Cortex of kidney (tissue), 1 donor: ENCODE data around the gene STAT5B.
"Not testable (repeated sequence)": the region's sequence is repeated elsewhere in the genome, so short reads cannot be mapped to it uniquely, and the experiment has no call there.

Experiments used
- DNase-seq: peaks from one replicate; lab custom pipeline; 2025; lab: John Stamatoyannopoulos, UW

Gene STAT5B

DNA sequence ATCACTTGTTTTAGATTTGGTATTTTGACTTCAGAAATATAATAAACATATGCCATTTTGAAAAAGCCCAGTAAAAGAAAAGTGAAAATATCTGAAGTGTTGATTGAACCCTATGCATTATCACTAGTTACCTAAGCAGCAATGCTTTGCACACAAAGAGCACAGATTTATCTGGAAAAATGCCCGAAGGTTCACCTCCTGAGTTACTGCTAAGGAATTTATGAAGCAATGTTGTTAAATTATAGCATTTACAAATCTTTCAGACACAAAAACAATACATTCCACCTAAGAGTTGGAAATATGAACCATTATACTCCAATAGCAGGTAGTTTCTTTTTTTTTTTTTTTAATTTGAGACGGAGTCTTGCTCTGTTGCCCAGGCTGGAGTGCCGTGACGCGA lies 43.0 kb downstream of the STAT5B start:
- no peak for DNase-seq

DNA sequence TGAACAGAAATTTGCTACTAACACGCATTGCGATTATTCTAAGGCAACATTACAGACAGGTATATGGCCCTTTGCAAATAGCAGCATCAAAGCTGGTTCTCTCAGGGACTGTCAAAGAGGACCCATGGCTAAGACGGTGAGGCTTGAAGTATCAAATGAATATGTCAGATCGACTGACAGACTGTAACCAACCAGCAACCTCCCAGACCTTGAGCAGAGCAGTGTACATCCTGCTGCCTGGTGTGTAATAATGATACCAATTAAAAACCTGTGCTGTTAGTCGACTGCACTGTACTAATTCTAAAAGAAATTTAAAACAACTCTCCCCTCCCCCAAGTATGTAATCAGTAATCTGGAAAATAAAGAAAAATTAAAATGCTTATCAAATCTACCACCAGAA lies 46.0 kb downstream of the STAT5B start:
- no peak for DNase-seq

DNA sequence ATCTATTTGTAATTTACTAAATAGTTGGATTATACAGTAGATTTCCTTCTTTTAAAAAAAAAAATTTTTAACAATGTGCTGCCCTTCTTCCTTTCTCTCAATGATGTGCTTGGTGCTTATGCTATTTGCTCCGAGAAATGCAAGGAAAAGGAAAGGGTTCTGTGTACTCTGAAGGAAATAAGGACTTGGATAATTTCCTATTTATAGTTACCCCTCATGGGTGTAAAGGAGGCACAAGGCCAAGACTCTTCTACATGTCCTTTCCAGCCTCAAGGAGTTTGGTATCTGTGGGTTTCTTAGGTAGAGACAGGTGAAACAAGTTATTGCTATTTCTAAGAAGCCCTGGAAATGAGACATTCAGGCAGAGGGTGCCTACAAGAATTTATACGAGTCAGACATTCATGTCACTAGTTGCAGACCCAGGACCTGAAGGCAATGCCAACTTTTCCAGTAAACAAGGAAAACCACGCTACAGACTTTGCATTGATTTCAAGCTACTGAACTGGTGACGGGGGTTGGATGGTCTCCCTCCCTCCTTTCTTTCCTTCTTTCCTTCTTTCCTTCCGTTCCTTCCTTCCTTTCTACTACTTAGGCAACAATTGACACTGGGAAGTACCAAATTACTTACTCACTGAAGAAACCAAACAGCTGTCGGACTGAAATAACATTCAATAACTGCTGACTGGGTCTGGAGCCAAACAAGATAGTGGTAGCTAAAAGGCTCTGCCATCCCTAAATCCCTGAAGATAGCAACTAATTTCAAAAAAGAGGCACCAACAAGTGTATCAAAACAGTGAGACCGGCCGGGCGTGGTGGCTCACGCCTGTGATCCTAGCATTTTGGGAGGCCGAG lies 48.1 kb downstream of the STAT5B start:
- DNase-seq, result no peak

DNA sequence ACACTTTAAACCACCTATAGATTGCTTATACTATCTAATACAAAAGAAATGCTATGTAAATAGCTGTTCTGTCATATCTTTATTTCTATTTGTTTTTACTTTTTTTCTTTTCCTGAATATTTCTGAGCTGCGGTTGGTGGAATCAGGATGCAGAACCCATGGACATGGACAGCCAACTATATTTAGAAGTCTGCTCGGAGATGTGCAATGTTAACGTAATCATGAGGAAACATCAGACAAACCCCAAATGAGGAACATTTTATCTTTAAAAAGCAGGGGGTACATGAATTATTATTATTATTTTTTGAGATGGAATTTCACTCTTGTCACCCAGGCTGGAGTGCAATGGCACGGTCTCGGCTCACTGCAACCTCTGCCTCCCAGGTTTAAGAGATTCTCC lies 50.5 kb downstream of the STAT5B start:
- no peak for DNase-seq

DNA sequence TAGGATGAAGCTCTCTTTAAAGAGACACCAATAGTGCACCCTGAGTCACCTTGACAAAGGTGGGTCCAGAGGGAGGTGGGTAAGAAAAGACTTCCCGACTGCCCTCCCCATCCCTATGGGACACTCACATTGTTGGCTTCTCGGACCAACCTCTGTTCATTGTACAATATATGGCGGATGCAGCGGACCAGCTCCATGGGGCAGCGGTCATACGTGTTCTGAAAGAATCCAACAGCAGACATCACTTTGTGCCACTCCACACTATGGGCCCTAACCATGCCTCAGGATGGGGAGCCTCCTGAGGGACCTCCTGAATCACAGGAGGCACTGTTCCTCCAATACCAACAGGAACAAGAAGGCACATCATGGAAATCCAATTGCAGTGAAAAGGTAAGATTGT lies 51.5 kb downstream of the STAT5B start:
- DNase-seq, result no peak

DNA sequence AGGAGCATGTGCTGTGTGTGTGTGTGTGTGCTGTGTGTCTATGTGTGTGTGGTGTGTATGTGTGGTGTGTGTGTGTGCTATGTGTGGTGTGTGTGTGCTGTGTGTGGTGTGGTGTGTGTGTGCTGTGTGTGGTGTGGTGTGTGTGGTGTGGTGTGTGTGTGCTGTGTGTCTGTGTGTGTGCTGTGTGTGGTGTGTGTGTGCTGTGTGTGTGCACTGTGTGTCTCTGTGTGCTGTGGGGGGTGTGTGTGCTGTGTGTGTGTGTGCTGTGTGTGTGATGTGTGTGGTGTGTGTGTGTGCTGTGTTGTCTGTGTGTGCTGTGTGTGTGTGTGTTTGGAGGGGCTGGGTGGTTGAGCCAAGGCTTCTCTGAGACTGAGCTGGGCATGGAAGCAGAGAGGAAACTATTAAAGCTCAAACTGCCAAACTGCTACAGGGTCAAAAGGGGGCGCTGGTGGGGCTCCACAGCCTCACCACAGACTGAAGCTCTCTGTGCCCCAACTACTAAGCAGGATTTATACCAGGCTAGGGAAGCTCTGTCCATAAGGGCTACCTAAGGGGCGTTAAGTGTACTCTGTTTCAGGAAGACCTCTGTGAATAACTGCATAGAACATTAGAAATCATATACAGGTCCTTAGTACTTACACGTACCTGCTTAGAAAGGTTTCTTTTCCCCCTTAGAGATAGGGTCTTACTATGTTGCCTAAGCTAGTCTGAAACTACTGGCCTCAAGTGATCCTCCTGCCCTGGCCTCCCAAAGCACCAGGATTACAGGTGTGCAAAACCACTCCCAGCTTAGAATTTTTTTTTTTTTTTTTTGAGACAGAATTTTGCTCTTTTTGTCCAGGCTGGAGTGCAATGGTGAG lies 54.1 kb downstream of the STAT5B start:
- no peak for DNase-seq

DNA sequence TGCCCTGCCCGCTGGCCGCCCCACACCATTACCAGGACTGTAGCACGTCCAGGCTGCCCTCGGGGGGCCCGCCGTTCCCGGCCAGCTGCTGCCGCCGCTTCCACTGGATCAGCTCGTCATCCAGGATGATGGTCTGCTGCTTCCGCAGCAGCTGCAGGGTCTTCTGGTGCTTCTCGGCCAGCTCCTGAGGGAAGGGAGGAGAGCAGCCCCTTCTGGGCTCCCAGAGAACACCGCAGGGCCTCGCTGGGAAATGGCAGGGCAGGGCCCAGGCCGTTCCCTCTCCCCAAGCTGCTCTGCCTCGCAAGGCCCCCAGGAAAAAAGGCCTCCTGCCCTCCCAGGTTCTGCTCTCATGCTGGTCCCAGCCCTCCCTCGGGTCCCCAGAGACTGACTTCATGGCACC lies 56.9 kb downstream of the STAT5B start:
- not testable (repeated sequence) for DNase-seq

DNA sequence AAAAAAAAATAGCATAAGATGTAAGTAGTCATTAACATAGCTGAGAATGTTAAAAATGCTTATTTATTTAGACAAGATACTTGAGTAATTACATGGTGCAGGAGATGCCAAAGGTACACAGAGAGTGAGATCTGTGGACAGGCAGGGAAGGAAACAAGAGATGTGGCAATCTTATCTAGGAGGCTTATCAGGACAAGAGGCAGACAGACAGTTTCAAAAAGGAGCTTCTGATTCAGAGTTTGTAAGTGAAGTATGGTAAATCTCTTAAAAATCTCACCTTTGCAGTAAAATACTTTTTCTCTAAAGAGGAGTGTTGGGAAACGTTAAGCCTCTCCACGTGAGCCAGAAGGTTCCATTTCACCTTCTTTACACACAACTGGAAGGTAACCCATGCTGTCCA lies 62.0 kb downstream of the STAT5B start:
- no peak for DNase-seq

DNA sequence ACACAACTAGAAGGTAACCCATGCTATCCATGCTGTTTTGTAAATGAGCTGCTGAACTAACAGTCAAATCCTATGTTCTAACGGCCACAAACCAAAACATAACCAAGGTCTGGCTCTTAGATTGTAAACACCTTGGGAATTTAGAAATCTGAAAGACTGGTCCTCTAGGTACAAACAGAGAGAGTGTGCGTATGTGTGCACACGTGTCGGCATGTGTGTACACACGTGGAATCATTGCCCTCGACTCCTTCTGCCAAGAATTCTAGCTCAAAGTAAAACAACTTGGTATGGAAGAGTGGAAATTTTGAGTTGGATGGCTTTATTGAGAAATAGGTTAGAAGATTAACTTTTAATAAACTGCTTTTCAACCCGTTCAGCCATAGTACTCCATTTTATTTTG lies 63.8 kb downstream of the STAT5B start:
- no peak for DNase-seq

DNA sequence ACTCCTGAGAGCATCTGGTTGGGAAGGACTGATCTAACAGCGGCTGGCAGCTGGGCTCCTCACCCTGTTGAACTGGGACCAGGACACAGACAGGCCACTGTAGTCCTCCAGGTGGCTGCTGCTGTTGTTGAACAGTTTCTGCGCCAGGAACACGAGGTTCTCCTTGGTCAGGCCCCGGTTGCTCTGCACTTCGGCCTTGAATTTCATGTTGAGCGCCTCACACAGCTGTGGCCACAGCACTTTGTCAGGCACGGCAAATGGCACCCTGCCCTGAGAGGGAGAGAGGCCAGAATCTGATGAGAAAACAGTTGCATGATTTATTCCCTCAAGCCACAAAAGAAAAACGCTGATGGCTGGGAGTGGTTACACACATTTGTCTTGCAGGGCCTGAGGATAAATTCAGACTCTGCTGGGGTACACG lies 64.3 kb downstream of the STAT5B start:
- not testable (repeated sequence) for DNase-seq

DNA sequence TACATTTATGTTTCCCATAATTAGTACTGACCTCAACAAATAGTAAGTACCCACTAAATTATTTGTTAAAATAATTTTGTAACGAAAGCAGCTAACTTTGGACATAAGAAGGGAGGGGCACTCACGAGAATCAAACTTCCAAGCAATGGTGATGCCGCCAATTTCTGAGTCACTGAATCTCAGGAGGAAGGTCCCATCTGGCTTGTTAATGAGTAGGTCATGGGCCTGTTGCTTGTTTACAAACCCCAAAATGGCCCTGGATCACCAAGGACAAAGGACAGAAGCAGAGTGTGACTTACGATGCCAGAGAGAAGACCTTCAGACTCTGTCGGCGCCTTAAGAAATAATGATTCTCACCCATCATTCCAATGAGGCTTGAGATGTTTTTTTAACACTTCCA lies 66.1 kb downstream of the STAT5B start:
- no peak for DNase-seq

DNA sequence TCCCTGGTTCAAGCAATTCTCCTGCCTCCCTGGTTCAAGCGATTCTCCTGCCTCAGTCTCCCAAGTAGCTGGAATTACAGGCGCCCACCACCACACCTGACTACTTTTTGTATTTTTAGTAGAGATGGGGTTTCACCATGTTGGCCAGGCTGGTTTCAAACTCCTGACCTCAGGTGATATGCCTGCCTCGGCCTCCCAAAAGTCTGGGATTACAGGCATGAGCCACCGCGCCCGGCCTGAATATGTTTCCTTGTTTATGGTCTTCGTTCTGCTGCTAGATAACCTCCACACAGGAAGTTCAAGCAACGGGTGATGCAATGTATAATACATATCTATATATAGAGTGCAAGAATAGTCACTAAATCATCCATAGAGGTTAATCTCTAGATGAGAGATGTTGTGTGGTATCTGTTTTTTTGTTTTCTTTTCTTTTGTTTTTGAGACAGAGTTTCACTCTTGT lies 70.0 kb downstream of the STAT5B start:
- not testable (repeated sequence) for DNase-seq

DNA sequence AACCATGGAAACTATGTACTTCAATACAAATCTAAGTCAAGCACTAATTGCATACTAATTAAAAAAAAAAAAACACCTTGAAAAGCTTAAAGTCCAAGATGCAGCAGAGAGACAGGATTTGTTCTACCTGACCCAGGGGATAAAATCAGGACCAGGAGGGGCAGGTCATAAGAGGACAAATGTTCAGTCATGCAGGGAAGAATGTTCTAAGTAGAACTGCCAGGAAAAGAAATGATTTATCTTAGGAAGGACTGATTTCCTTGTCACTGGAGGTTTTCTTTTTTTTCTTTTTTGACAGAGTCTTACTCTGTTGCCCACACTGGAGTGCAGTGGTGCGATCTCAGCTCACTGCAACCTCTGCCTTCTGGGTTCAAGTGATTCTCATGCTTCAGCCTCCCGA lies 72.8 kb downstream of the STAT5B start:
- DNase-seq, result no peak

DNA sequence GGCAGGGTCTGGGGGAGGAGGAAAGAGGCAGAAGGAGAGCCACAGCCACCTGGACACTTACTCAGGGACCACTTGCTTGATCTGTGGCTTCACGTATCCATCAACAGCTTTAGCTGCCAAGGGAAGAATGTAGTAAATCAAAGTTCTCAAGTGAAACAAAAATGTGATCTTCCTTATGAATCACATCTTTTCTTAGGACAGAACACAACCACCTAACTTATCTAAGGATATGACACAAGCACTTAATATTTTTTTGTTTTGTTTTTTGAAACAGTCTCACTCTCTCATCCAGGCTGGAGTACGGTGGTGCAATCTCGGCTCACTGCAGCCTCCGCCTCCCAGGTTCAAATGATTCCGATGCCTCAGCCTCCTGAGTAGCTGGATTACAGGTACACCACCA lies 73.5 kb downstream of the STAT5B start:
- no peak for DNase-seq

DNA sequence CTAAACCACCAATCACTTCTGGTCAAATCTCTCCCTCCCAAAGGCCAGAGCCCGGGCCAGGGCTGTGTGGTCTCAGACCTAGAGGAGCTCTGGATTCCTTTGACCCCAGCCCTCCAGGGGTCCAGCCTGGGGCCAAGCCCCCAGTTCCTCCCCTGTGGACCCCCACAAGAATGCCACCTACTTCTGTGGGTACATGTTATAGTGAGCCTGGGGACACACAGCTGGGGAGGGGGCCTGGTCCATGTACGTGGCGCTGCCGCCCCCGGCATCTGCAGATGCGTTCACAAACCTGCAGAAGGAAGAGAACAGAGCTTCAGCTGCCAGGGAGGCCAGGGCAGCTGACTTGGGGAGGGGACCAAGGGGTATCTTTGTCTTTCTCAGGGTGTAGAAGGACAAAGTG lies 74.0 kb downstream of the STAT5B start:
- no peak for DNase-seq

DNA sequence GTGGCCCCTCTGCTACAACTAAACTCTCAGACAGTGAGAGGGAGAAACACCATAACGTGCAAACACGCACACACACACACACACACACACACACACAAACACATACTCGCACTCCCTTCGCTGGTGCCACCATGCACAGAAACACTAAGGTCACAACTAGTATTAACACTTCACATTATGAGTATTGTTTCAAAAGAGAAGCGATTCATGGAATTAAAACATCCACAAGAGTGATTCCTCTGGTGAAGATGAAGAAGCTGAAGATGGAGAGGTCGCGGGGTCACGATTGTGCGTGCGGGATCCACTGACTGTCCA lies 74.8 kb downstream of the STAT5B start:
- no peak for DNase-seq

DNA sequence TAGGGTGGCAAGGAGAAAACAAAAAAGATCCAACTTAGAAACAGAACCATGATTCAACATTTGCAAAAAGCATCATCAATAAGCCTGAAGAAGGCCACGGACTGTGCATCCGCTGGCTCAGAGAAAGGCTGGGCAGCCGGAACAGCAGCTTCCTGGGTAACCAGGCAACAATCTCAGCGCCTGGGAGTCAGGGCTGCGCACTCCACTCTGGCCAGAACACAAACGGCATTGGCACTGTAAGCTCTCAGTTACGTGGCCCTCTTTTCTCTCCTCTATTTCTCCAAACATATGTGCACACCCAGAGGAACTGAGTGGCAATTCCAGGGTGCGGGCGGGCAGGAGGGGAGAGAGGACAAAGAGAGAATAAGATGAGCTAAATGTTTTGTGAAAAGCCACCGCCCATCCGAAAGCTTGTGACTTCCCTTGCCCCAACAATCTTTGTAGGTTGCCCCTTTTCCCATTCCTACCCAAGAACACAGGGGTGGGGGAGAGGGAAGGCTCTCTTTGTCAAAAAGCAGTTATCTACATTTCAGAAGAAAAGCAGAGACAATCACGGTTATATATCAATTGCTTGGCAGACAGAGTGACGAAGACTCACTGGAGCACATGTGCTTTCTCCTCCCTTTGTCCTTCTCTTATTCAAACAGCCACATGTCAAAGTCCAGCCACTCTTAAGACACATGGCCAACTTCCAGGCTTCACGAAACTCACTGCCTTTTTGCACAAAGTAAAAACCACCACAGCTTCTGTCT lies 75.3 kb downstream of the STAT5B start:
- no peak for DNase-seq

DNA sequence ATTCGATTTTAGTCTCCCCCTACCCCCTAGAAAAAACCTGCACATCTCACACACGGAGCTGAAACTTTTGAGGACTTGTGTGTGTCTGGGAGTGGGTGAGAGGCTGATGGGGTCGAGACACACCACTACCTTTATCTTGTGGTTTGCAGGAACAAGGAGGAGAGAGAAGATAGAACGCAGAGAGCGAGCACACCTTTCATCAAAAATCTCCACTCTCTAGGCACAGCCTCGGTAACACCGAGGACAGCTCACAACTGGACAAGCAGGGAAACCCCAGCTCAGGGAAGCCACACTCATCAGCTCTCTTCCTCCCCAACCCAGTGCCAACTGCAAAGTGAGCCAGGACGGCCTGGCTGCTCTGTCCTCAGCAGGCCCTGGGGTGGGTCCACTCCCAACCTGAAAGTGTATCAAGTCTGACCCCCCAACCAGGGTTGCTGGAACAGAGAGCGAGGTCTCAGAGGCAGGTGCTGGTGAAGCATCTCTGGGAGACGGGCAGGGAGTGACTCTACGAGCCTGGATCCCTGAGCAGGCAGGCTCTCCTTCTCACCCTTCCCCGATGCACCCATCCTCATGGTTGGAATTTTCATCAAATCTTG lies 76.7 kb downstream of the STAT5B start:
- no peak for DNase-seq

DNA sequence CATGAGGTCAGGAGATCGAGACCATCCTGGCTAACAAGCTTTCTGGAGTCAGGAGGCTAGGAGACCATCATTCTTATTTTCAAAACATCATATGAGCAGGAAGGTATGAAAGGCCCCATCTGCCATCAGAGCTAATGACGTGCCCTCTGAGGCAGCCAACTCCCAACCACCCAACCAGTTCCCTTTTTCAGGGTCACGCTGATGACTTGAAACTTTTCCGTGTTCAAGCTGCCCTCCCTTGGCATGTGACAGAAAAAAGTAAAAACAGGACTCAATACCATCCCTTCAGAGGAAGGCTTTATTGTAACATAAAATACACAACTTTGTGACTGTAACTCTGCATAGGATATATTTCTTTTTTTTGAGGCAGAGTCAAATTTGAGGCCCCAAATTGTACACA lies 77.3 kb downstream of the STAT5B start:
- DNase-seq, result no peak

DNA sequence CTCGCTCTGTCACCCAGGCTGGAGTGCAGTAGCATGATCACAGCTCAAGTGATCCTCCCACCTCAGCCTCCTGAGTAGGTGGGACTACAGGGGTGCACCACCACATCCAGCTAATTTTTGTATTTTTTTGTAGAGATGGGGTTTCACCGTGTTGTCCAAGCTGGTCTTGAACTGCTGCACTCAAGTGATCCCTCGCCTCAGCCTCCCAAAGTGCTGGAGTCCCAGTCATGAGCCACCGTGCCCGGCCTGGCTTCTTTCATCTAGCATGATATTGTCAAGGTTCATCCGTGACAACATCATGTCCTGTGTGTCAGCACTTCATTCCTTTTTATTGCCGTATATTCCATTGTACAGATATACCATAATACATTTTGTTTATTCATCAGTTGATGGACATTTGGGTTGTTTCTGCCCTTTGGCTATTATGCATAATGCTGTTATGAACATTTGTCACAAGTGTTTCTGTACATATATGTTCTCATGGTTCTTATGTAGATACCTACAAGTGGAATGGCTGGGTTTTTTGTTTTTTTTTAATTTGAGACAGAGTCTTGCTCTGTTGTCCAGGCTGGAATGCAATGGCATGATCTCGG lies 78.5 kb downstream of the STAT5B start:
- DNase-seq, result no peak

DNA sequence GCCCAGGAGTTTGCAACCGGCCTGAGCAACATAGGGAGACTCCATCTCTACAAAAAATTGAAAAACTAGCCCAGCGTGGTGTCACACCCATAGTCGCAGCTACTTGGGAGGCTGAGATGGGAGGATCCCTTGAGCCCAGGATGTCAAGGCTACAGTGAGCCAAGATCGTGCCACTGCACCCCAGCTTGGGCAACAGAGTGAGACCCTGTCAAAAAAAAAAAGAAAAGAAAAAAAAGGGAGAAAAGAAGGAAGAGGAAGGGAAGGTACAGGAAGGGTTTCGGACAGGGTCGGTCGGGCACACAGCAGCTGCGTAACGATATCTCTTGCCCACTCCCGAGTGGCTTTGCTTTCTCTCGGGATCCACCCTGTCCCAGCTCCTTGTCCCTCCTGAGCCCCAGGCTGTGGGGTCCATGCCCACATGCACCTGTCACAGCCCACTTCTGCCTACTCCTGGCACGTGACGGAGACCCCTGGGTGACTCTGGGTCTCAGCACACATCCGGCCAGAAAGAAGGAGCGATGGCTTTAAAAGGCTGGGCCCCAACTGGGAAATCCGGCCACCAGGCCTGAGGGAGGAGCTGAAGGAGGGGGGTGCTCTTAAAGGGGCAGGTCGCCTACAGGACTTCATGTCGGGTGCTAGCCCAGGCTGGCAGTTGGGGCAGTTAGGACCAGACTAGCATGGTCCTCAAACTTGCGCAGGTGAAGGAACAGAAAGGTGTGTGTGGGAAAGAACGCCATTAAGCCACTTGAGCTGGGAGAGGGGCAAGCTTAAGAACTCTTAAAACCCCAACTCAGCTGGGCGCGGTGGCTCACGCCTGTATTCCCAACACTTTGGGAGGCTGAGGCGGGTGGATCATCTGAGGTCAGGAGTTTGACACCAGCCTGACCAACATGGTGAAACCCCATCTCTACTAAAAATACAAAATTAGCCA lies 82.0 kb downstream of the STAT5B start, which contains the start of gene GHDC:
GHDC (minus strand) TSS at position 526 of the 931 bp plus-strand sequence. CDS start 913 bp downstream, outside the sequence.
- no peak for DNase-seq
